Vagina (tissue), 2 donors: Measurements from ENCODE around the gene TCF20.

Experiments
- CTCF ChIP-seq, 3 experiments: fragments of 450-650 bp in 2 of 3; fragments of 200-600 bp in 1 of 3; sonication (generic) in 1 of 3; IDR thresholded peaks; one replicate each; pipeline ENCODE4 v1.5.1; 2017 to 2019; ENCODE audit warnings: antibody characterized with exemption in 3 of 3, mild to moderate bottlenecking in 2 of 3, moderate library complexity in 2 of 3
- POLR2A ChIP-seq, 2 donors: fragments of 450-650 bp; IDR thresholded peaks; one replicate each; pipeline ENCODE4 v1.6.1; 2017; ENCODE audit warnings: antibody characterized with exemption in 2 of 2, mild to moderate bottlenecking in 2 of 2, moderate library complexity in 2 of 2
- POLR2AphosphoS5 ChIP-seq, 2 donors: sonication (generic); formaldehyde crosslinking; IDR thresholded peaks; one replicate each; pipeline ENCODE4 v1.9.0; 2017; ENCODE audit warnings: antibody characterized with exemption in 2 of 2, mild to moderate bottlenecking in 2 of 2, low read depth in 1 of 2; ENCODE audit not compliant: insufficient read depth in 1 of 2

- TF ChIP-seq CTCF (IDR thresholded peaks at IDR 0.05) (no peak), POLR2A (IDR thresholded peaks at IDR 0.05) (no peak), POLR2AphosphoS5 (IDR thresholded peaks at IDR 0.05; ENCODE audit: insufficient read depth in 1 of 2, low read depth in 1 of 2) (no peak)
Observed at GRCh38 chr22:42263944-42264343, 6.5 kb downstream of the TCF20 start.
